ENCODE measurements around the gene EXOC6B. TPM values are rescaled to one million over a fixed set of nuclear protein-coding genes. Genes with fewer than 3 reads are reported as not detected.

EXOC6B gene
- total RNA-seq, 2 donors from 2014 or later: 51.3 to 68.9 TPM

DNA sequence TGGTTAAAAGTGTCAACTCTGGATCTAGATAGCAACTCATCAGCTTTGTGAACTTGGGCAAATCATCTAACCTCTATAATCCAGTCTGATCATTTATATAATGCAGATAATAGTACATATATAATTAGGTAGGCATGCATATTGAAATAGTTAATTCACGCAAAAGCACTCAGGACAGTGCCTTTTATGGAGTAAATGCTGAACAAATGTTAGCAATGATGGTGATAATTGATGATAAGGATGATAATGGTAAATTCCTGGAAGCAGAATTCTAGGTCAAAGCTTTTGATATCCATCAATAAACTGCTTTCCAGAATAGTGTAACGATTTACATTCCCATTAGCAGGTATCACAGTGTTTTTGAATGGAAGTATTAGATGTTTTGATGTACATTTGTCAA is 618.5 kb downstream of the EXOC6B start:
- Histone ChIP-seq H3K27ac (ENCODE audit: low read depth, low read length) (no peak overlapping the region), H3K9ac (ENCODE audit: extremely low read depth, low read length, poor library complexity, severe bottlenecking) (no peak overlapping the region), H3K4me3 (ENCODE audit: low read length) (no peak overlapping the region), H3K27me3 (ENCODE audit: control insufficient read depth, insufficient read depth, low read length, poor library complexity, severe bottlenecking) (no peaks in the 10 kb centered on the region), H3K9me3 (ENCODE audit: control insufficient read depth, low read length) (no peaks in the 10 kb centered on the region), H3K36me3 (ENCODE audit: control insufficient read depth, insufficient read depth, low read length) (no peaks in the 10 kb centered on the region), H3K4me1 (ENCODE audit: control insufficient read depth, insufficient read depth, low read length) (no peaks in the 10 kb centered on the region)
- TF ChIP-seq, protein P1, sequence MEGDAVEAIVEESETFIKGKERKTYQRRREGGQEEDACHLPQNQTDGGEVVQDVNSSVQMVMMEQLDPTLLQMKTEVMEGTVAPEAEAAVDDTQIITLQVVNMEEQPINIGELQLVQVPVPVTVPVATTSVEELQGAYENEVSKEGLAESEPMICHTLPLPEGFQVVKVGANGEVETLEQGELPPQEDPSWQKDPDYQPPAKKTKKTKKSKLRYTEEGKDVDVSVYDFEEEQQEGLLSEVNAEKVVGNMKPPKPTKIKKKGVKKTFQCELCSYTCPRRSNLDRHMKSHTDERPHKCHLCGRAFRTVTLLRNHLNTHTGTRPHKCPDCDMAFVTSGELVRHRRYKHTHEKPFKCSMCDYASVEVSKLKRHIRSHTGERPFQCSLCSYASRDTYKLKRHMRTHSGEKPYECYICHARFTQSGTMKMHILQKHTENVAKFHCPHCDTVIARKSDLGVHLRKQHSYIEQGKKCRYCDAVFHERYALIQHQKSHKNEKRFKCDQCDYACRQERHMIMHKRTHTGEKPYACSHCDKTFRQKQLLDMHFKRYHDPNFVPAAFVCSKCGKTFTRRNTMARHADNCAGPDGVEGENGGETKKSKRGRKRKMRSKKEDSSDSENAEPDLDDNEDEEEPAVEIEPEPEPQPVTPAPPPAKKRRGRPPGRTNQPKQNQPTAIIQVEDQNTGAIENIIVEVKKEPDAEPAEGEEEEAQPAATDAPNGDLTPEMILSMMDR (conservative IDR thresholded peaks at IDR 0.05): no peak
- no peaks in the 10 kb centered on the region for H3K9me3 Mint-ChIP-seq
- 97 to 100% methylated on average over 1 to 2 of the region's 2 CpGs for WGBS, 2 experiments (ENCODE audit: insufficient coverage in 1 of 2, insufficient read length in 1 of 2)
- no peak overlapping the region for H3K4me3 Mint-ChIP-seq
- H3K27ac Mint-ChIP-seq: no peak overlapping the region
- H3K4me1 Mint-ChIP-seq: peaks cover 2% of the 10 kb centered on the region
- no peaks in the 10 kb centered on the region for H3K27me3 Mint-ChIP-seq (ENCODE audit: insufficient read depth)
- DNase-seq: no peak
- no peaks in the 10 kb centered on the region for H3K36me3 Mint-ChIP-seq (ENCODE audit: low read depth)

DNA sequence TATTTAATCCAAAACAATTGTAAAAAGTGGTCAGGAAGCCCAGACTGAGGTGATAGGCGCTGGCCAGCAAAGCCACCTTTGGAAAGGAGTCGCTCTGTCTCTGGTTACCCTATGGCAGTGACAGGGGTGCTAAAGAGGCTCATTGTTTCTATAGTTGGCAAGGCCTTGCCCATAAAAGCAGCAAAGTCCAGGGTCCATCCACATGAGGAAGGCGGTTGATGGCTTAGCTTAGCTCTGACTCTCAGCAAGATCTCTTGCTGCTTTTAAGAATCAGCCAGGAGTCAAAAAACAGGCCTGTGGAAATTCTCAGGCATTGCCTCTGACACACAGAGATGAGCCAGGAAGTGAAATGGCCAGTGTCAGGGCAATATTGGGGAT is 620.3 kb downstream of the EXOC6B start:
- no peaks in the 10 kb centered on the region for H3K36me3 ChIP-seq (ENCODE audit: control insufficient read depth, insufficient read depth, low read length)
- Mint-ChIP-seq H3K36me3 (ENCODE audit: low read depth) (no peaks in the 10 kb centered on the region), H3K9me3 (no peaks in the 10 kb centered on the region), H3K27me3 (ENCODE audit: insufficient read depth) (no peaks in the 10 kb centered on the region), H3K4me1 (no peaks in the 10 kb centered on the region), H3K4me3 (no peak overlapping the region), H3K27ac (no peak overlapping the region)
- TF ChIP-seq, protein P1 (conservative IDR thresholded peaks at IDR 0.05): no peak
- H3K4me1 ChIP-seq (ENCODE audit: control insufficient read depth, insufficient read depth, low read length): no peaks in the 10 kb centered on the region
- no peak overlapping the region for H3K9ac ChIP-seq (ENCODE audit: extremely low read depth, low read length, poor library complexity, severe bottlenecking)
- H3K27me3 ChIP-seq (ENCODE audit: control insufficient read depth, insufficient read depth, low read length, poor library complexity, severe bottlenecking): no peaks in the 10 kb centered on the region
- no peak overlapping the region for H3K4me3 ChIP-seq (ENCODE audit: low read length)
- no peak overlapping the region for H3K27ac ChIP-seq (ENCODE audit: low read depth, low read length)
- no peak for DNase-seq
- H3K9me3 ChIP-seq (ENCODE audit: control insufficient read depth, low read length): no peaks in the 10 kb centered on the region
- 95 to 96% methylated on average over 3 of the region's 3 CpGs for WGBS, 2 experiments (ENCODE audit: insufficient coverage in 1 of 2, insufficient read length in 1 of 2)

DNA sequence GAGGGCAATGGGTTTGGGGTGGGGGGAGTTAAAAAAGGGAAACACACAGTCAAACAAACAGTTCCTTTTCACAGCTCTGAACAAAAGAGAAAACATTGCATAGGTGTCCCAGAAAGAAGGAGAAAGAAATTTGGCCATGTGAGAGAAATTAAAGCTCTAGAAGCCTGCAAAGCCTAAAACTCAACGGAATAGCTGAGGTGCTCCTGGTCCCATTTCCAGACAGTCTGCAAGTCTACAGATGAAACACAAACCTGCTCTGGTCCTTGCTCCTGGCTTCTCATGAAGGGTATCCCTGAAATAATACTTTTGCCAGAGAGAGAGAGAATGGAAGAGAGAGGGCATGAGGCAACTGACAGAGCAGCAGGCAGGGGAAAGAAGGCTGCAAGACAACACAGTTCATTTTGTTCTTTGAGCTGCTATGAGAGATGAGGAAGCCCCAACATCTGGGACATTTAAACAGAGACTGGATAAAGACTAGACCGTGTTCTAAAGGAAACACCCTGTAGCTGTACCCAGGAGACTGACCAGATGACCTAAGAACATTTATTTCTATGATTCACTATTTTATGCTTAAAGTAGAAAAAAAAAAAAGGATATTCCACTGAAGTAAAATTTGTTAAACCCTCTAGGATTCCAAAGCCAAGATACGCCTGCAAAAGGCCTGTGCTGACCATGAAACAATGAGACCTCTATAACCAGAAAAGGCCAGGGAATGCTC is 620.9 kb downstream of the EXOC6B start:
- Mint-ChIP-seq H3K27ac (no peak overlapping the region), H3K36me3 (ENCODE audit: low read depth) (no peaks in the 10 kb centered on the region), H3K27me3 (ENCODE audit: insufficient read depth) (no peaks in the 10 kb centered on the region), H3K9me3 (no peaks in the 10 kb centered on the region), H3K4me1 (no peaks in the 10 kb centered on the region), H3K4me3 (no peak overlapping the region)
- WGBS, 2 experiments (ENCODE audit: insufficient coverage in 1 of 2, insufficient read length in 1 of 2): 89 to 100% methylated on average over 2 to 3 of the region's 3 CpGs
- TF ChIP-seq, protein P1 (conservative IDR thresholded peaks at IDR 0.05): no peak
- no peak overlapping the region for H3K4me3 ChIP-seq (ENCODE audit: low read length)
- H3K4me1 ChIP-seq (ENCODE audit: control insufficient read depth, insufficient read depth, low read length): no peaks in the 10 kb centered on the region
- H3K9me3 ChIP-seq (ENCODE audit: control insufficient read depth, low read length): no peaks in the 10 kb centered on the region
- no peaks in the 10 kb centered on the region for H3K27me3 ChIP-seq (ENCODE audit: control insufficient read depth, insufficient read depth, low read length, poor library complexity, severe bottlenecking)
- no peak overlapping the region for H3K9ac ChIP-seq (ENCODE audit: extremely low read depth, low read length, poor library complexity, severe bottlenecking)
- DNase-seq: no peak
- no peaks in the 10 kb centered on the region for H3K36me3 ChIP-seq (ENCODE audit: control insufficient read depth, insufficient read depth, low read length)
- H3K27ac ChIP-seq (ENCODE audit: low read depth, low read length): no peak overlapping the region
